H1 (cell line): Measurements from ENCODE around the gene NDUFA13. TPM values are rescaled to one million over a fixed set of nuclear protein-coding genes. Genes with fewer than 3 reads are reported as not detected.
A peak's percentile ranks its signal among the peaks of the same experiment; 100 is the strongest.

Experiments used
- BACH1 ChIP-seq: IDR thresholded peaks from 2 replicates; pipeline ENCODE4 v1.6.1; 2012; ENCODE audit warnings: low read length, improper control_type of control experiment
- CBX8 ChIP-seq: fragments of 300-800, 300-1000 bp; sonication (generic); IDR thresholded peaks from 2 replicates; pipeline ENCODE4 v1.7.1; 2016; ENCODE audit warnings: low read depth, low read length, borderline replicate concordance
- CTCF ChIP-seq, 3 experiments: IDR thresholded peaks; 1 replicate in 2 of 3; 2 replicates in 1 of 3; pipeline versions ENCODE4 v1.5.1 to v1.6.1; 2011; ENCODE audit warnings: low read length in 3 of 3, mild to moderate bottlenecking in 3 of 3, inconsistent platforms in 2 of 3, low read depth in 1 of 3, moderate library complexity in 1 of 3; ENCODE audit not compliant: insufficient read depth in 1 of 3; ENCODE audit errors: control extremely low read depth in 1 of 3
- EP300 ChIP-seq, 2 experiments: IDR thresholded peaks; 1 replicate in 1 of 2; 2 replicates in 1 of 2; pipeline ENCODE4 v1.6.1; 2011 to 2012; ENCODE audit warnings: low read depth in 2 of 2, low read length in 2 of 2, mild to moderate bottlenecking in 2 of 2, borderline replicate concordance in 1 of 2, inconsistent platforms in 1 of 2, moderate library complexity in 1 of 2
- HDAC6 ChIP-seq: IDR thresholded peaks from one replicate; pipeline ENCODE4 v1.7.1; 2012; ENCODE audit warnings: low read depth, mild to moderate bottlenecking, inconsistent platforms, low read length, moderate library complexity
- KDM1A ChIP-seq: fragments of 200-600, 300-600 bp; sonication (generic); IDR thresholded peaks from 2 replicates; pipeline ENCODE4 v1.7.1; 2016; ENCODE audit warnings: mild to moderate bottlenecking, low read length, borderline replicate concordance
- RXRA ChIP-seq: IDR thresholded peaks from 2 replicates; pipeline ENCODE4 v1.6.1; 2011; ENCODE audit warnings: low read depth, mild to moderate bottlenecking, low read length, moderate library complexity; ENCODE audit not compliant: insufficient read depth
- SP1 ChIP-seq: IDR thresholded peaks from 2 replicates; pipeline ENCODE4 v1.6.1; 2011; ENCODE audit warnings: low read depth, low read length
- SP4 ChIP-seq: IDR thresholded peaks from 2 replicates; pipeline ENCODE4 v1.6.1; 2012; ENCODE audit warnings: low read length, inconsistent platforms
- SRF ChIP-seq: IDR thresholded peaks from 2 replicates; pipeline ENCODE4 v1.6.1; 2011; ENCODE audit warnings: mild to moderate bottlenecking, low read depth, low read length, moderate library complexity
- TEAD4 ChIP-seq: IDR thresholded peaks from 2 replicates; pipeline ENCODE4 v1.6.1; 2012; ENCODE audit warnings: low read depth, low read length, inconsistent platforms, mixed read lengths
- polyA plus RNA-seq, 7 experiments: library from polyadenylated mRNA; depleted of rRNA in 3 of 7; stranded (reverse) in 5 of 7; unstranded in 2 of 7; fragments of >200 nt in 5 of 7; fragments of 200-250 nt in 2 of 7; gene quantifications; 1 replicate in 5 of 7; 2 replicates in 1 of 7; 4 replicates in 1 of 7; pipeline versions ENCODE4 v1.2.1 to v1.2.3, GENCODE V29; 2011 to 2013; ENCODE audit warnings: missing spikeins in 2 of 7, mixed read lengths in 2 of 7
- total RNA-seq: library from RNA; stranded (reverse); fragmentation: NEBNext Ultra II Directional; extraction: Animal tissue kit (Norgen Biotek cat#: 25700); gene quantifications from 2 replicates; pipeline ENCODE4 v1.2.1, GENCODE V29; 2021

Gene NDUFA13
- total and polyA plus RNA-seq, 2 of the 8 experiments (the other 6 are each of a cell fraction or from before 2014, with no cell fraction given), result 413 to 1,105 TPM

GRCh38 chr19:19530423-19530804 is 14.4 kb downstream of the NDUFA13 start (continued):
- no peak for TF ChIP-seq CBX8
- no peak for TF ChIP-seq SP1
- TF ChIP-seq RXRA, result no peak
- TF ChIP-seq BACH1, result no peak
- TF ChIP-seq CTCF (IDR thresholded peaks at IDR 0.05; ENCODE audit: control extremely low read depth in 1 of 3, insufficient read depth in 1 of 3, low read depth in 1 of 3, low read length in 3 of 3), result peak in 2 of 3 experiments; percentile 34 to 36; a peak in 3 of 4 replicates
- no peak for TF ChIP-seq KDM1A
- no peak for TF ChIP-seq HDAC6
- TF ChIP-seq SP4, result no peak
- TF ChIP-seq SRF, result no peak
- TF ChIP-seq EP300 (IDR thresholded peaks at IDR 0.05; ENCODE audit: borderline replicate concordance in 1 of 2, low read depth in 2 of 2, low read length in 2 of 2), result no peak
- TF ChIP-seq TEAD4, result no peak
